K562 (cell line): ENCODE measurements around the gene SERINC5. TPM values are rescaled to one million over a fixed set of nuclear protein-coding genes. Genes with fewer than 3 reads are reported as not detected.

ENCODE experiments used
- MAFK ChIP-seq: IDR thresholded peaks from 2 replicates; pipeline ENCODE4 v1.6.1; 2011; ENCODE audit warnings: low read length, improper control_type of control experiment
- NR3C1 ChIP-seq: sonication (generic); formaldehyde crosslinking; IDR thresholded peaks from 2 replicates; pipeline ENCODE4 v1.8.1; 2022; ENCODE audit warnings: missing genetic modification reagents
- SMARCB1 ChIP-seq: IDR thresholded peaks from 2 replicates; pipeline ENCODE4 v1.6.1; 2011; ENCODE audit warnings: improper control_type of control experiment, low read depth; ENCODE audit not compliant: insufficient read length
- TSC22D4 ChIP-seq: fragments of 450-650 bp; IDR thresholded peaks from 2 replicates; pipeline ENCODE4 v1.6.1; 2016; ENCODE audit warnings: missing genetic modification characterization, missing biosample characterization, control low read depth
- polyA plus RNA-seq, 8 experiments: library from polyadenylated mRNA; depleted of rRNA in 4 of 8; stranded (reverse) in 5 of 8; unstranded in 3 of 8; fragments of >200 nt; fragmentation: Nextera tagmentation in 2 of 8; fragmentation: Illumina TruSeq in 1 of 8; extraction: Ambion mirVana in 2 of 8; extraction: Trizol in 1 of 8; gene quantifications; 2 replicates each; pipeline versions ENCODE4 v1.2.1 to v1.2.3, GENCODE V29; 2011 to 2014; ENCODE audit warnings: inconsistent platforms in 1 of 8, missing spikeins in 1 of 8
- total RNA-seq, 7 experiments: library from RNA; depleted of rRNA in 6 of 7; stranded (reverse); fragments of >200 nt in 6 of 7; fragmentation: Illumina TruSeq in 2 of 7; extraction: Trizol in 2 of 7; gene quantifications; 2 replicates each; pipeline versions ENCODE4 v1.2.1 to v1.2.3, GENCODE V29; 2011 to 2021; ENCODE audit warnings: low replicate concordance in 1 of 7
- TF ChIP-seq, protein P1 (sequence below), 2 experiments: fragments of 450-650 bp; formaldehyde crosslinking in 1 of 2; IDR thresholded peaks; 2 replicates each; pipeline versions ENCODE4 v1.4.0 to v1.6.1; 2014 to 2020; ENCODE audit warnings: mild to moderate bottlenecking in 2 of 2, borderline replicate concordance in 1 of 2, low read depth in 1 of 2
- TF ChIP-seq, protein P2 (sequence below): fragments of 450-650 bp; formaldehyde crosslinking; IDR thresholded peaks from 2 replicates; pipeline ENCODE4 v1.4.0; 2020; ENCODE audit warnings: mild to moderate bottlenecking, moderate library complexity
- TF ChIP-seq, protein P3 (sequence below): sonication (generic); formaldehyde crosslinking; IDR thresholded peaks from 2 replicates; pipeline ENCODE4 v1.8.1; 2022; ENCODE audit warnings: missing genetic modification reagents

SERINC5 gene
- total and polyA plus RNA-seq, 9 of the 15 experiments (the other 6 are each of a cell fraction or from before 2014, with no cell fraction given): 1.4 to 7.9 (median 3.7) TPM

DNA sequence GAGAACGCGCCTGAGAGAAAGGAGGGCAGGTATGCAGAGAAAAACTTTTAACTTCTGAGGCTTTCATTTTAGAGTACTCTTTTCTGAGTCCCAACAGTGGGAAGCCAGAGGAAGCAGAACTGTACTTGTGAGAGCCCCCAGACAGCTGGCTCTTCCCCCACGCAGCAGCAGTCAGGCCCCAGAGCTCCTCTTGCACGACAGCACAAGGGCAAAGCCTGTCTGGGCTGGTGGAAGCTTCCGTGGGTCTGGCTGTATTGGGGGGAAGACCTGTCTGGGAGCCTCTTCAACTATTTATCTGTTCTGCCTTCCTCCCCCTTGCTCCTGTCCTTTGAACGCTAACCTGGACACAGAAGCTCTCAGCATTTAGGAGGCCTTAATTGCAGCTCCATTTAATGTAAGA lies 152.5 kb downstream of the SERINC5 start (continued):
- TF ChIP-seq, protein P1, sequence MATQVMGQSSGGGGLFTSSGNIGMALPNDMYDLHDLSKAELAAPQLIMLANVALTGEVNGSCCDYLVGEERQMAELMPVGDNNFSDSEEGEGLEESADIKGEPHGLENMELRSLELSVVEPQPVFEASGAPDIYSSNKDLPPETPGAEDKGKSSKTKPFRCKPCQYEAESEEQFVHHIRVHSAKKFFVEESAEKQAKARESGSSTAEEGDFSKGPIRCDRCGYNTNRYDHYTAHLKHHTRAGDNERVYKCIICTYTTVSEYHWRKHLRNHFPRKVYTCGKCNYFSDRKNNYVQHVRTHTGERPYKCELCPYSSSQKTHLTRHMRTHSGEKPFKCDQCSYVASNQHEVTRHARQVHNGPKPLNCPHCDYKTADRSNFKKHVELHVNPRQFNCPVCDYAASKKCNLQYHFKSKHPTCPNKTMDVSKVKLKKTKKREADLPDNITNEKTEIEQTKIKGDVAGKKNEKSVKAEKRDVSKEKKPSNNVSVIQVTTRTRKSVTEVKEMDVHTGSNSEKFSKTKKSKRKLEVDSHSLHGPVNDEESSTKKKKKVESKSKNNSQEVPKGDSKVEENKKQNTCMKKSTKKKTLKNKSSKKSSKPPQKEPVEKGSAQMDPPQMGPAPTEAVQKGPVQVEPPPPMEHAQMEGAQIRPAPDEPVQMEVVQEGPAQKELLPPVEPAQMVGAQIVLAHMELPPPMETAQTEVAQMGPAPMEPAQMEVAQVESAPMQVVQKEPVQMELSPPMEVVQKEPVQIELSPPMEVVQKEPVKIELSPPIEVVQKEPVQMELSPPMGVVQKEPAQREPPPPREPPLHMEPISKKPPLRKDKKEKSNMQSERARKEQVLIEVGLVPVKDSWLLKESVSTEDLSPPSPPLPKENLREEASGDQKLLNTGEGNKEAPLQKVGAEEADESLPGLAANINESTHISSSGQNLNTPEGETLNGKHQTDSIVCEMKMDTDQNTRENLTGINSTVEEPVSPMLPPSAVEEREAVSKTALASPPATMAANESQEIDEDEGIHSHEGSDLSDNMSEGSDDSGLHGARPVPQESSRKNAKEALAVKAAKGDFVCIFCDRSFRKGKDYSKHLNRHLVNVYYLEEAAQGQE (IDR thresholded peaks at IDR 0.05; ENCODE audit: borderline replicate concordance): no peak
- TF ChIP-seq, protein P1 (CRISPR knock-in tag; IDR thresholded peaks at IDR 0.05; ENCODE audit: low read depth): no peak
- TF ChIP-seq SMARCB1 (no peak), TSC22D4 (tag) (no peak), NR3C1 (CRISPR knock-in tag) (no peak), MAFK (no peak)
- TF ChIP-seq, protein P2, sequence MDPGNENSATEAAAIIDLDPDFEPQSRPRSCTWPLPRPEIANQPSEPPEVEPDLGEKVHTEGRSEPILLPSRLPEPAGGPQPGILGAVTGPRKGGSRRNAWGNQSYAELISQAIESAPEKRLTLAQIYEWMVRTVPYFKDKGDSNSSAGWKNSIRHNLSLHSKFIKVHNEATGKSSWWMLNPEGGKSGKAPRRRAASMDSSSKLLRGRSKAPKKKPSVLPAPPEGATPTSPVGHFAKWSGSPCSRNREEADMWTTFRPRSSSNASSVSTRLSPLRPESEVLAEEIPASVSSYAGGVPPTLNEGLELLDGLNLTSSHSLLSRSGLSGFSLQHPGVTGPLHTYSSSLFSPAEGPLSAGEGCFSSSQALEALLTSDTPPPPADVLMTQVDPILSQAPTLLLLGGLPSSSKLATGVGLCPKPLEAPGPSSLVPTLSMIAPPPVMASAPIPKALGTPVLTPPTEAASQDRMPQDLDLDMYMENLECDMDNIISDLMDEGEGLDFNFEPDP (CRISPR knock-in tag): no peak
- TF ChIP-seq, protein P3, sequence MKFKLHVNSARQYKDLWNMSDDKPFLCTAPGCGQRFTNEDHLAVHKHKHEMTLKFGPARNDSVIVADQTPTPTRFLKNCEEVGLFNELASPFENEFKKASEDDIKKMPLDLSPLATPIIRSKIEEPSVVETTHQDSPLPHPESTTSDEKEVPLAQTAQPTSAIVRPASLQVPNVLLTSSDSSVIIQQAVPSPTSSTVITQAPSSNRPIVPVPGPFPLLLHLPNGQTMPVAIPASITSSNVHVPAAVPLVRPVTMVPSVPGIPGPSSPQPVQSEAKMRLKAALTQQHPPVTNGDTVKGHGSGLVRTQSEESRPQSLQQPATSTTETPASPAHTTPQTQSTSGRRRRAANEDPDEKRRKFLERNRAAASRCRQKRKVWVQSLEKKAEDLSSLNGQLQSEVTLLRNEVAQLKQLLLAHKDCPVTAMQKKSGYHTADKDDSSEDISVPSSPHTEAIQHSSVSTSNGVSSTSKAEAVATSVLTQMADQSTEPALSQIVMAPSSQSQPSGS: no peak
